GM18867 (cell line): ENCODE results near the gene FZD7.
A peak's percentile ranks its signal among the peaks of the same experiment; 100 is the strongest.

Experiments
- ATAC-seq: cut with Tn5 transposase; IDR thresholded peaks from one replicate; pipeline ENCODE4 v1.9.1; 2021; ENCODE audit warnings: mild to moderate bottlenecking, moderate library complexity; ENCODE audit not compliant: unreplicated experiment

Gene FZD7

GRCh38 chr2:202033317-202034248, at the start of gene FZD7:
TSS of gene FZD7 (plus strand) at chr2:202033855. CDS start at chr2:202034648, 793 bp downstream.
- peak; percentile 79 for ATAC-seq

- no peak for ATAC-seq
These were observed 49.3 kb upstream of the FZD7 start for GRCh38 chr2:201984333-201984732.

- ATAC-seq = no peak
These were observed 48.7 kb upstream of the FZD7 start for GRCh38 chr2:201984800-201985525.

- no peak for ATAC-seq
These were observed 47.8 kb upstream of the FZD7 start for GRCh38 chr2:201985728-201986462.

- ATAC-seq = no peak
These were observed 47.3 kb upstream of the FZD7 start for GRCh38 chr2:201986463-201986735.

GRCh38 chr2:201987426-201987825, 46.2 kb upstream of the FZD7 start:
- no peak for ATAC-seq

- ATAC-seq = no peak
These were observed 43.6 kb upstream of the FZD7 start for GRCh38 chr2:201990069-201990468.

GRCh38 chr2:201992960-201993359, 40.7 kb upstream of the FZD7 start:
- no peak for ATAC-seq

- ATAC-seq = no peak
These were observed 38.5 kb upstream of the FZD7 start for GRCh38 chr2:201994973-201995638.

GRCh38 chr2:201996006-201996405, 37.6 kb upstream of the FZD7 start:
- no peak for ATAC-seq

- no peak for ATAC-seq
These were observed 36.9 kb upstream of the FZD7 start for GRCh38 chr2:201996679-201997314.

GRCh38 chr2:201999279-201999678, 34.4 kb upstream of the FZD7 start:
- ATAC-seq = no peak

GRCh38 chr2:202001826-202002225, 31.8 kb upstream of the FZD7 start:
- ATAC-seq = no peak

GRCh38 chr2:202002381-202002780, 31.3 kb upstream of the FZD7 start:
- ATAC-seq = no peak

GRCh38 chr2:202005272-202005887, 28.3 kb upstream of the FZD7 start:
- ATAC-seq = peak; percentile 55

- ATAC-seq = no peak
These were observed 27.4 kb upstream of the FZD7 start for GRCh38 chr2:202006301-202006700.

GRCh38 chr2:202007015-202007982, 26.4 kb upstream of the FZD7 start:
- no peak for ATAC-seq

GRCh38 chr2:202007983-202008354, 25.7 kb upstream of the FZD7 start:
- ATAC-seq = no peak

GRCh38 chr2:202009019-202009481, 24.6 kb upstream of the FZD7 start:
- no peak for ATAC-seq
